ENCODE results near the gene RANBP1.
A peak's percentile ranks its signal among the peaks of the same experiment; 100 is the strongest.

DNA sequence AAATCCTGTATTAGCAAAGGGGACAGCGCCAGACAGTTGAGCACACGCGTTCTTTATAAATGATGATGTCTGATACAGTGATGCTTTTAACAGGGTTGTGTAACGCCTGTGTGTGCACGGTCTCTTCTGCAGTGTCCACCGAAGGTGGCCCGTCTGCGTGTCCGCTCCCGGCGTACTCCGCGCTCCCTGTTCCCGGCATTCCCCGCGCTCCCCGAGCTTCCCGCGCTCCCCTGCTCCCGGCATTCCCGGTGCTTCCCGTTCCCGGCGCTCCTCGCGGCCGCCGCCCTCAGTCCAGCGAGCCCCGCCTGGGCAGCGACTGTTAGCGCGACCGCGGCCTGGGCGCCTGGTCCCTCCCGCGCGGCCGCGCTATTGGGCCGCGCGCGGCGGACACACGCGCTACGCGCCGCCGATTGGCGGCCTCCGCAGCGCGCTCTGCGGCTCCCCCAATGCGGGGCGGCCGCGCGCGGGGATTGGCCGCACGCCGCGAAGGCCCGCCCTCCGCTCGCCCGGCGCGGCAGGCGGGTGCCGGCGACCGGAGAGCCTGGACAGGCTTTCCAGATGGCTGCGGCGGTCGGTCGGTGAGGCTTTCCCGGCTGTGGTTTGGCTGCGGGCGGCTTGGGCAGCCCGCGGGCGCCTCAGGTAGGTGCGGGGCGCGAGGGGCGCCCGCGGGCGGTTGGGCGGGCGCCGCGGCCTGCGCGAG lies 36.0 kb upstream of the RANBP1 start, which contains the start of gene DGCR8:
- TF ChIP-seq, protein P1, sequence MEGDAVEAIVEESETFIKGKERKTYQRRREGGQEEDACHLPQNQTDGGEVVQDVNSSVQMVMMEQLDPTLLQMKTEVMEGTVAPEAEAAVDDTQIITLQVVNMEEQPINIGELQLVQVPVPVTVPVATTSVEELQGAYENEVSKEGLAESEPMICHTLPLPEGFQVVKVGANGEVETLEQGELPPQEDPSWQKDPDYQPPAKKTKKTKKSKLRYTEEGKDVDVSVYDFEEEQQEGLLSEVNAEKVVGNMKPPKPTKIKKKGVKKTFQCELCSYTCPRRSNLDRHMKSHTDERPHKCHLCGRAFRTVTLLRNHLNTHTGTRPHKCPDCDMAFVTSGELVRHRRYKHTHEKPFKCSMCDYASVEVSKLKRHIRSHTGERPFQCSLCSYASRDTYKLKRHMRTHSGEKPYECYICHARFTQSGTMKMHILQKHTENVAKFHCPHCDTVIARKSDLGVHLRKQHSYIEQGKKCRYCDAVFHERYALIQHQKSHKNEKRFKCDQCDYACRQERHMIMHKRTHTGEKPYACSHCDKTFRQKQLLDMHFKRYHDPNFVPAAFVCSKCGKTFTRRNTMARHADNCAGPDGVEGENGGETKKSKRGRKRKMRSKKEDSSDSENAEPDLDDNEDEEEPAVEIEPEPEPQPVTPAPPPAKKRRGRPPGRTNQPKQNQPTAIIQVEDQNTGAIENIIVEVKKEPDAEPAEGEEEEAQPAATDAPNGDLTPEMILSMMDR (IDR thresholded peaks at IDR 0.05; ENCODE audit: control extremely low read depth in 1 of 3, insufficient read depth in 1 of 3, low read depth in 1 of 3, low read length in 3 of 3), result 0 out of 4 replicates have a peak, but pooled peaks of 1 of the 3 experiments have one; percentile 3
- TF ChIP-seq EZH2 (IDR thresholded peaks at IDR 0.05; ENCODE audit: low read depth, low read length, severe bottlenecking) (no peak), JUND (IDR thresholded peaks at IDR 0.05; ENCODE audit: low read length) (no peak), PHF8 (conservative IDR thresholded peaks at IDR 0.05; ENCODE audit: low read depth, low read length) (peak; percentile 64), NANOG (IDR thresholded peaks at IDR 0.05; ENCODE audit: insufficient read depth, low read depth, low read length, poor library complexity, severe bottlenecking) (no peak), TAF1 (IDR thresholded peaks at IDR 0.05; ENCODE audit: low read depth, low read length) (peak; percentile 93), POLR2AphosphoS5 (IDR thresholded peaks at IDR 0.05; ENCODE audit: low read depth, low read length) (peak; percentile 89), POLR2A (IDR thresholded peaks at IDR 0.05; ENCODE audit: control extremely low read depth in 1 of 2, low read depth in 2 of 2, low read length in 2 of 2) (peak; percentile 73 to 89), YY1 (IDR thresholded peaks at IDR 0.05; ENCODE audit: low read depth, low read length) (no peak), RFX5 (IDR thresholded peaks at IDR 0.05; ENCODE audit: borderline replicate concordance, low read depth, low read length) (no peak), NRF1 (IDR thresholded peaks at IDR 0.05; ENCODE audit: low read depth, low read length) (no peak), HDAC6 (IDR thresholded peaks at IDR 0.05; ENCODE audit: low read depth, low read length) (no peak)
- TF ChIP-seq, protein P2, sequence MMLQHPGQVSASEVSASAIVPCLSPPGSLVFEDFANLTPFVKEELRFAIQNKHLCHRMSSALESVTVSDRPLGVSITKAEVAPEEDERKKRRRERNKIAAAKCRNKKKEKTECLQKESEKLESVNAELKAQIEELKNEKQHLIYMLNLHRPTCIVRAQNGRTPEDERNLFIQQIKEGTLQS (IDR thresholded peaks at IDR 0.05; ENCODE audit: insufficient read depth, low read depth, low read length), result no peak

Data from H1 (cell line).